Left ventricle myocardium superior (tissue), 1 donor: Measurements from ENCODE around the gene CARD11. TPM values are rescaled to one million over a fixed set of nuclear protein-coding genes. Genes with fewer than 3 reads are reported as not detected.
A peak's percentile ranks its signal among the peaks of the same experiment; 100 is the strongest.
"Not testable (repeated sequence)": the region's sequence is repeated elsewhere in the genome, so short reads cannot be mapped to it uniquely, and the experiment has no call there.

Source experiments
- ATAC-seq: fragments of 200-7000 bp; cut with Tn5 transposase; one replicate; pipeline ENCODE4 v1.9.1; 2020; ENCODE audit warnings: mild to moderate bottlenecking, moderate library complexity
- DNase-seq: peaks from one replicate; pipeline ENCODE4 v3.0.0-alpha.2; 2020
- intact Hi-C: fragments of 100-400 bp; cut with micrococcal nuclease; formaldehyde crosslinking; loops from one replicate; pipeline ENCODE4 v1.11.0; 2022
- total RNA-seq: library from RNA; stranded (reverse); fragmentation: NEBNext Ultra II Directional; extraction: Animal tissue kit (Norgen Biotek cat#: 25700); gene quantifications from one replicate; pipeline ENCODE4 v1.2.1, GENCODE V29; 2021
- donor health status: DM: no; HTN: yes; CAD: no; lungs with severe emphysema.

Gene CARD11
- total RNA-seq, 1 donor from 2014 or later: 0.37 TPM

- no peak for DNase-seq
- no peak for ATAC-seq
- intact Hi-C loops: no loop called here
Observed at GRCh38 chr7:3028071-3028757, 15.5 kb downstream of the CARD11 start.

- no peak for ATAC-seq
- intact Hi-C loops: no loop called here
- no peak for DNase-seq
Observed at GRCh38 chr7:3027005-3027845, 16.4 kb downstream of the CARD11 start.

- no peak for DNase-seq
- ATAC-seq: no peak
- intact Hi-C loops: no loop called here
Observed at GRCh38 chr7:3025616-3026015, 18.1 kb downstream of the CARD11 start.

GRCh38 chr7:3021825-3022224 is 21.8 kb downstream of the CARD11 start:
- intact Hi-C loops: no loop called here
- DNase-seq (no peak), ATAC-seq (no peak)

GRCh38 chr7:3021224-3021623 is 22.4 kb downstream of the CARD11 start:
- DNase-seq, intact Hi-C loops, ATAC-seq: not testable (repeated sequence)

GRCh38 chr7:3020416-3020815 is 23.3 kb downstream of the CARD11 start:
- no peak for ATAC-seq
- intact Hi-C loops: no loop called here

GRCh38 chr7:3019801-3020200 is 23.9 kb downstream of the CARD11 start:
- DNase-seq: no peak
- intact Hi-C loops: no loop called here

More at GRCh38 chr7:3020416-3020815, 23.3 kb downstream of the CARD11 start:
- DNase-seq: no peak

GRCh38 chr7:3013975-3014792 is 29.5 kb downstream of the CARD11 start:
- intact Hi-C loops: no loop called here
- DNase-seq (peak; percentile 64), ATAC-seq (peak; percentile 90)

More at GRCh38 chr7:3019801-3020200, 23.9 kb downstream of the CARD11 start:
- no peak for ATAC-seq

- no peak for DNase-seq
- intact Hi-C loops: no loop called here
- no peak for ATAC-seq
Observed at GRCh38 chr7:3011211-3011852, 32.3 kb downstream of the CARD11 start.

- no peak for DNase-seq
- ATAC-seq: no peak
- intact Hi-C loops: no loop called here
Observed at GRCh38 chr7:3010161-3010560, 33.5 kb downstream of the CARD11 start.

- intact Hi-C loops: no loop called here
- DNase-seq (no peak), ATAC-seq (no peak)
Observed at GRCh38 chr7:3009086-3009485, 34.6 kb downstream of the CARD11 start.

GRCh38 chr7:3008386-3008785 is 35.3 kb downstream of the CARD11 start:
- no peak for DNase-seq
- intact Hi-C loops: no loop called here
- no peak for ATAC-seq

GRCh38 chr7:3007696-3008095 is 36.0 kb downstream of the CARD11 start:
- no peak for ATAC-seq
- DNase-seq: no peak
- intact Hi-C loops: no loop called here

GRCh38 chr7:3005257-3005656 is 38.4 kb downstream of the CARD11 start:
- no peak for DNase-seq
- ATAC-seq: no peak
- intact Hi-C loops: no loop called here

GRCh38 chr7:3003936-3004335 is 39.7 kb downstream of the CARD11 start:
- DNase-seq: no peak
- ATAC-seq: no peak
- intact Hi-C loops: no loop called here

GRCh38 chr7:3002631-3003030 is 41.0 kb downstream of the CARD11 start:
- ATAC-seq (no peak), DNase-seq (no peak)
- intact Hi-C loops: no loop called here

GRCh38 chr7:3000566-3000965 is 43.1 kb downstream of the CARD11 start:
- ATAC-seq (no peak), DNase-seq (no peak)
- intact Hi-C loops: no loop called here

GRCh38 chr7:2999078-2999500 is 44.6 kb downstream of the CARD11 start:
- no peak for DNase-seq
- ATAC-seq: no peak
- intact Hi-C loops: no loop called here

- intact Hi-C loops: no loop called here
- ATAC-seq (no peak), DNase-seq (no peak)
Observed at GRCh38 chr7:2997014-2997413, 46.7 kb downstream of the CARD11 start.
